NCI-H345 (cell line): ENCODE results near the gene CENPV.
"Not testable (repeated sequence)": the region's sequence is repeated elsewhere in the genome, so short reads cannot be mapped to it uniquely, and the experiment has no call there.

Experiments used
- DNase-seq: peaks from one replicate; lab custom pipeline; 2025; lab: John Stamatoyannopoulos, UW

The CENPV gene

DNA sequence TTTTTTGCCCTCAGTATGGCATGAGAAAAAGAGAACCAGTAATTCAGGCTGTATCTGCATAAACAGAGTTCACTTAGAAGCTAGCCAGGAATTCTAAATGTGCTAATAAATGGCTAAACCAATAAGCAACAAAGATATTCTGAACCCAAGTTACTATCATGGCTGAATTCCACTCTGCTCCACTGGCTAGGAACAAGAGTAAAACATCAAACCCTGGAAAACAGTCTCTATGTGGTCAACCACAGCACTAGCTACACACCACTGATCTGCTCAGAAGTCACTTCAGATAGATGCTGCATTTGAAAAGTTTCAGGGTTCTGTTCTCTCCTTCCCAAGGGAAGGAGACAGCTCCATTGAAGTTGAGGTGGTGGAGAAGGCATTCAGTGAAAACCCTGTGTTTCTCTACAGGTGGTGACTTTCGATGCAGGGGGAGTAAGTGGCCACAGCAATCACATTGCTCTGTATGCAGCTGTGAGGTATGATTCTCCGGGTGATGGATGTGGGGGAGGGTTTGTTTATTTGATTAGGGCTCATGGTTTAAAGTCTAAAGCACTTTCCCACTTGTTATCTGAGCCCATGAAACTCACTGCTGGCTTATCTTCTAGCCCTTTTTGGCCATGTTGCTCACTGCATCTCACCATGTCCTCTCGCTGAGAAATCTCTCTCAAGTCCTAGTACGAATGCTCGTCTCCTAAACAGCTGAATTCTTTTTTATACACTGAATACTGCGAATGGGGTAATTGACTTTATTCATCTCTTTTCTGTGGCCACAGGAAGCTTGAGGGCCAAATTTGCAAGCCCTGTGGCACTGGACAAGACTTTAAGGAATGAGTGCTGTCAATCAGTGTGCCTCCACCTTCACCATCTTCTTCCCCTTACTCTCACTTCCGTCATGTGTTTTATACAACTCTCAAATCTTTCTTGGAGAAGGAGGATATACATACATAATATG is 39.9 kb downstream of the CENPV start:
- no peak for DNase-seq

DNA sequence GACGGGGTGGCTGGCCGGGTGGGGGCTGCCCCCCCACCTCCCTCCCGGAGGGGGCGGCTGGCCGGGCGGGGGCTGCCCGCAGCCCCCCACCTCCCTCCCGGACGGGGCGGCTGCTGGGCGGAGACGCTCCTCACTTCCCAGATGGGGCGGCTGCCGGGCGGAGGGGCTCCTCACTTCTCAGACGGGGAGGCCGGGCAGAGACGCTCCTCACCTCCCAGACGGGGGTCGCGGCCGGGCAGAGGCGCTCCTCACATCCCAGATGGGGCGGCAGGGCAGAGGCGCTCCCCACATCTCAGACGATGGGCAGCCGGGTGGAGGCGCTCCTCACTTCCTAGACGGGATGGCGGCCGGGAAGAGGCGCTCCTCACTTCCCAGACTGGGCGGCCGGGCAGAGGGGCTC is 41.2 kb downstream of the CENPV start:
- DNase-seq, result not testable (repeated sequence)

DNA sequence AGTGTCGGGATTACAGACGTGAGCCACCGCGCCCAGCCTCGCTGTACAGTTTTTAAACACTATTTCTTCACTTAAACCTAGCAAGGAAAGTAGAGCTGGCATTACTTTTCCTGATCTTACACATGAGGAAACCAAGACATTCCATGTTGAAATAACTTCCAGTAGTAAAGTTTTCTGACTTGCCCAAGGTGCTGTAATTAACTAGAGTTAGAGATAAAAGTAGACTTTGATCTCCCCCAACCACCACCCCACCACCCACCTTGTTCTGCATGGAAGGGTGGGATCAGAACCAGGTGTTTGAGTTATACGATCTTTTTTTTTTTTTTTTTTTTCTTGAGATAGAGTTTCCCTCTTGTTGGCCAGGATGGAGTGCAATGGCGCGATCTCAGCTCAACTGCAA is 47.1 kb downstream of the CENPV start:
- no peak for DNase-seq

DNA sequence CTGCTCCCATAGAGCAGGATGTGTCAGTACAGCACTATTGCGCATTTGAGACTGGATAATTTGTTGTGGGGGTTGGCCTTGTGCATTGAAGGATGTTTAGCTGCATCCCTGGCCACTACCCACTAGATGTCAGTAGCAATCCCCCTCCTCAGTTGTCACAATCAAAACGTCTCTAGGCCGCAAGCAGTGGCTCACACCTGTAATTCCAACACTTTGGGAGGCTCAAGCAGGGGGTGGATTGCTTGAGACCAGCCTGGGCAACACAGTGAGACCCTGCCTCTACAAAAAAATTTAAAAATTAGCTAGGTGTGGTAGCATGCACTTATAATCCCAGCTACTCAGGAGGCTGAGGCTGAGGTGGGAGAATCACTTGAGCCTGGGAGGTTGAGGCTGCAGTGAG is 48.4 kb downstream of the CENPV start:
- peak; percentile 9 for DNase-seq

DNA sequence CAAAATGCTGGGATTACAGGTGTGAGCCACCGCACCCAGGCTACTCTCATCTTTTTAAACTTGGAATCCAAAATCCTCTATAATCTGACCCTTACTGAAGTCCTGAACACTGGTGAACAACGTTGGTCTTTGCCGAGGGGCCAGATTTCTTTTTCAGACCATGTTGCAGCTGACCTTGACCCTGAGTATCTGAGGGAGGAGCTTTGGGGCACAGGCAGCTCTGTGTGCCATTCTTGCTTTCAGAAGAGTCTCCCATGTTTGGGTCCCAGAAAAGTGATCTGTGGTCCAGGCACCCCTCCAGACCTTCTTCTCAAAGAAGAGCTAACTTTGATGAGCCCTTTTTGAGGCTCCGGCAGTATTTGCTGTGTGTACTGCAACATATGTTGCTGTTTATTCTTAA is 50.4 kb downstream of the CENPV start:
- no peak for DNase-seq

DNA sequence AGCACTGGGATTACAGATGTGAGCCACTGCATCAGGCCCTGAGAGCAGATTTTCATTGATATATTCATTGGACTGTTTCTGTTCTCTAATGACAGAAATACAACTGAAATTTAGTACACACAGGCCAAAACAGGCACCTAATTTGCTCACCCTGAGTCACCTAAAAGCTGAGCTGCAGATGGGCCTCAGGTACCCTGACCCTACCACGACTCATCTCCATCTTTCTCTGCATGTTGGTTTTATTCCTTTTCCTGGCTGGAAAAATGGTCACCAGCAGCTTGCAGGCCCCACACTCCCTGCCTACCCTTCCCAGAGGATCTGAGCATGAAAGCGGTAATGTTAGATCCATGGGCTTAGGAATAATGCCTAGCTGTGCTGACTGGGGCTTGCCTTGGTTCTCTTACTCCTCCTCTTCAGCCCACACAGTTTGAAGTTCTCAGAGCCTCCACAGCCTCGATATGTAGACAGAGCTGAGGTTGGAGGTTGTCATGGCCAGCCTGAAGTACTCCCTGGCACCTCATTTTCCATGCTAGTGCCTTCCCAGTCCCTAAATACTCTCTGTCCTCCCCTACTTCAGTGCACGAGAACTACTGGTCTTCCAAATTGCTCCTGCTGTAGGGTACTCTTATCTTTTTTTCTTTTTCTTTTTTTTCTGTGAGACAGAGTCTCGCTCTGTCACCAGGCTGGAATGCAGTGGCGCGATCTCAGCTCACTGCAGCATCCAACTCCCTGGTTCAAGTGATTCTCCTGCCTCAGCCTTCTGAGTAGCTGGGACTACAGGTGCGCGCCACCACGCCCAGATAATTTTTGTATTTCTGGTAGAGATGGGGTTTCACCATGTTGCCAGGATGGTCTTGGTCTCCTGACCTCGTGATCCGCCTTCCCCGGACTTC is 51.1 kb downstream of the CENPV start:
- no peak for DNase-seq

DNA sequence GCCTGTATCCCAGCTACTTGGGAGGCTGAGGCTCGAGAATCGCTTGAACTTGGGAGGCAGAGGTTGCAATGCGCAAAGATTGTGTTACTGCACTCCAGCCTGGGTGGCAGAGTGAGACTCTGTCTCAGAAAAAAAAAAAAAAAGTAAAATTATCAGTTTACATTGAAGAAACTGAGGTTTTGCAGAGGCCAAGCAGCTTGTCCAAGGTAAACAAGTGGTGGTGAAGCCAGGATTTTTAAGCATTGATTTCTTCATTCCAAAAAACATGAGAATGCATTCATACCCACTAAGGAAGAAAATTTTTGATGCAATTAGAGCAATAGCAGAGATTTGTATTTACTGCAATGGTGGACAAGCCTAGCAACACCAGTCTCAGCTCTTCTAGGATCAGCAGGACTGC is 52.7 kb downstream of the CENPV start:
- no peak for DNase-seq

DNA sequence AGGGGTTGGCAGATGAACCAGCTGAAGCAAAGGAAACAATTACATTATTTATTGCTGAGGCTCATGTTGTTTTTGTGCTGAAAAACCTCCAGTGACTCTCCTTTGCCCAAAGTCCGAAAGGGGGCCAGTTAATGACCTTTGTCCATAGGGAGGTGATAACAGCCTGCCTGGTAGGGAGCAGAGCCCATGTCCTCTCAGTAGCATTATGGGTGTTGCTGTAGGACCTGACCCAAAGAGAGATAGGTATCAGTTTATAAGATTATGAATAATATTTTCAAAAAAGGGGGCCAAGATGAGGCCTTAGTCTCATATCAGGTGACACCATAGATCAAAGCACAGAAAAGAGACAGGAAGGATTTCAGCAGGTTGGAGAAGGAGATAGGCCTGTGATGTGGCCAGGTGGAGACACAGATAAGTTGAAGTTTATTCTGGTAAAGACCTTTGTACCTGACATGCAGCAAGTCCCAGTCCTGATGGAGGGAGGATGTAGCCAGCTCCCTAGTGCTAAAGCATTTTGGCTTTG is 55.1 kb downstream of the CENPV start:
- DNase-seq, result no peak

DNA sequence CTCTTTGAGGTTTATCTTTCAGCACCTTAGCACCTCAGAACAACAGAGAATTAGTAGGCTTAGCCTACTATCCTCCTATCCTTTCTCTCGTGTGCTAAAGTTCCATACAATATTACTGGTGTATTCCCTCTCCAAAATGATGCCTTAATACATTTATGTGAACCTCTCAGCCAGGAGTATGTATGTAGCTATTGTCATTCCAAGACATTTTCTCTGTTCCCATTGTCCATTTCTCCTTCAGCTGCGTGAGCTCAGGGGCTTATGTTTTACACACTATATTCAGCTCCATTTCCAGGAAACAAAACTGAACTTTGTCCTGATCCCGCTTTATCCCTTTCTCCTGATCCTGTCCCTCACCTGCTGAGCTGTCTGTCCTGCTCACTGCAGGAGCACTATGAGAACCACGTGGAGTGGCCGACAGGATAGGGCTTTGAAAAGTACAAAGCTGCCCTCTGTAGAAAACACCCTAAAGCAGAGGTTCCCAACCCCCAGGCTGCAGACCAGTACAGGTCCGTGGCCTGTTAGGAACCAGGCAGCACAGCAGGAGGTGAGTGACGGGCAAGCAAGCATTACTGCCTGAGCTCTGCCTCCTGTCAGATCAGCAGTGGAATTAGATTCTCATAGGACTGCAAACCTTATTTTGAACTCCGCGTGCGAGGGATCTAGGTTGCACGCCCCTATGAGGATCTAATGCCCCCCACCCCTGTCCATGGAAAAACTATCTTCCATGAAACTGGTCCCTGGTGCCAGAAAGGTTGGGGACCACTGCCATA is 55.7 kb downstream of the CENPV start:
- no peak for DNase-seq

DNA sequence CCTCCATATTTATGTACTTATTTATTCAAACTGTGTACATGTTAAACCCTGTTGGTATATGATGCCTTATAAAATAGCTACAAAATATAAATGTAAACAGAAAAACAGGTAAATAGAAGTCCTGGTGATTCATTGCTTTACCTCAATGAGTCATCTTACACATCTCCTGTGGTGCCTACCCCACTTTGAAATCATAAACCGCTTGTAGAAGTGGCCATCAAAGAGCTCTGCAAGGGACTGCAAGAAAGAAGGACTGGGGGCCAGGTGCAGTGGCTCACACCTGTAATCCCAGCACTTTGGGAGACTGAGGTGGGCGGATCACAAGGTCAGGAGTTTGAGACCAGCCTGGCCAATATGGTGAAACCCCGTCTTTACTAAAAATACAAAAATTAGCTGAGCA is 57.2 kb downstream of the CENPV start:
- not testable (repeated sequence) for DNase-seq

DNA sequence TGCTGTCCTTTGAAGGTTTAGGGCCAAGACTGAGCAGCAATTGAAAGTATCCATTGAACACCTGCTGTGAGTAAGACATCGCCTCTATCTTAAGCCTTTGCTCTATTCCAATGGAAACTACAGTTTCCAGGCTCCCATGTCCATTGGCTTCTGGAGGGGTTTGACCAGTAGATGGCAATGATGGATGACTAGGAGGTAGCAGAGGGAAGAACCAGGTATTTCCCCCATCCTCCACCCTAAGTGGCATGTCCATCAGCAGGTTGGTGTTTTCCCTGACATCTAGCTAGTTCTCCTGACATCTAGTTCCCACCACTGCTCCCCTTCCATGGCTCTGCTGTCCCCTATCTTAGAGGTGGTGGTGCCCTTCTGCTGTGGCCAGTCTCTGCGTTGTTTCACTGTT is 58.7 kb downstream of the CENPV start:
- no peak for DNase-seq

DNA sequence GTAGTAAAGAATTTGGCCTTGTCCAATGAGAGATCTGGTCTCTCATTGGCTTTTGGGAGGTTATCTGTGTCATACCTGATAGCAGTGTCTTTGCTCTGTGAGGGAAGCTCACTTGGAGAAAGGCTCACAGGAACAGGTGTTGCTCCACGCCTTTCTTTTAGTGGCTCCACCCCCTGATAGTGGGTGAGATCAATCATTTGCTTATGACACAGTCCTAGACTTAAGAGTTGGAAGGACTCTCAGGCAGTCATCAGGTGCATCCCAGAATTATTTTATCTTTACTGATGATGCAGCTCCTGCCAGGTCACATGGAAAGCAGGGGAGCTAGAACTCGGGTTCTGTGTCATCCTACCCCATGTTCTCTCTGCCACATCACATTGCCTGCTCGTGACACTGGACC is 59.3 kb downstream of the CENPV start:
- no peak for DNase-seq
